Cardiac fibroblast (primary cell): Measurements from ENCODE around the gene AGFG2.
"Not testable (repeated sequence)": the region's sequence is repeated elsewhere in the genome, so short reads cannot be mapped to it uniquely, and the experiment has no call there.

Experiments
- DNase-seq, 2 donors: peaks; one replicate each; pipeline versions ENCODE4 v3.0.0 to v3.0.0-alpha.2; 2010; ENCODE audit warnings: low read depth in 2 of 2
- H3K4me3 ChIP-seq, 2 donors: replicated peaks in 1 of 2; 1 replicate in 1 of 2; 2 replicates in 1 of 2; pipeline ENCODE4 v1.5.1; 2011; ENCODE audit warnings: low read depth in 2 of 2, low read length in 2 of 2, mild to moderate bottlenecking in 2 of 2, moderate library complexity in 1 of 2
- CTCF ChIP-seq: IDR thresholded peaks from one replicate; pipeline ENCODE4 v1.5.1; 2011; ENCODE audit warnings: low read depth, mild to moderate bottlenecking, low read length, inconsistent platforms

The AGFG2 gene

GRCh38 chr7:100521076-100521475, 17.9 kb upstream of the AGFG2 start:
- H3K4me3 ChIP-seq = no peak overlapping the region
- DNase-seq = no peak
- no peak for TF ChIP-seq CTCF

GRCh38 chr7:100521909-100522593, 17.0 kb upstream of the AGFG2 start:
- DNase-seq, H3K4me3 ChIP-seq: not testable (repeated sequence)

- not testable (repeated sequence) for H3K4me3 ChIP-seq, DNase-seq
Observed at GRCh38 chr7:100523192-100523591, 15.8 kb upstream of the AGFG2 start.

- H3K4me3 ChIP-seq, DNase-seq: not testable (repeated sequence)
Observed at GRCh38 chr7:100528108-100528866, 10.7 kb upstream of the AGFG2 start.

GRCh38 chr7:100532165-100533022, 6.6 kb upstream of the AGFG2 start:
- H3K4me3 ChIP-seq = no peak overlapping the region
- no peak for TF ChIP-seq CTCF
- DNase-seq = no peak

- H3K4me3 ChIP-seq, DNase-seq: not testable (repeated sequence)
Observed at GRCh38 chr7:100535982-100536381, 3.0 kb upstream of the AGFG2 start.

GRCh38 chr7:100536695-100537094, 2.3 kb upstream of the AGFG2 start:
- H3K4me3 ChIP-seq, DNase-seq: not testable (repeated sequence)

GRCh38 chr7:100538348-100538653, 702 bp upstream of the AGFG2 start:
- no peak for TF ChIP-seq CTCF
- DNase-seq = no peak
- H3K4me3 ChIP-seq = peak overlapping the region; percentile 21 to 44

- H3K4me3 ChIP-seq = peak overlapping the region; percentile 73 to 81
- DNase-seq = no peak
- no peak for TF ChIP-seq CTCF
Observed at GRCh38 chr7:100539436-100540006, 518 bp downstream of the AGFG2 start.
